ENCODE results near the gene PCK1.

The PCK1 gene

GRCh38 chr20:57536771-57537724 is 23.9 kb upstream of the PCK1 start:
- no peak for DNase-seq

DNA sequence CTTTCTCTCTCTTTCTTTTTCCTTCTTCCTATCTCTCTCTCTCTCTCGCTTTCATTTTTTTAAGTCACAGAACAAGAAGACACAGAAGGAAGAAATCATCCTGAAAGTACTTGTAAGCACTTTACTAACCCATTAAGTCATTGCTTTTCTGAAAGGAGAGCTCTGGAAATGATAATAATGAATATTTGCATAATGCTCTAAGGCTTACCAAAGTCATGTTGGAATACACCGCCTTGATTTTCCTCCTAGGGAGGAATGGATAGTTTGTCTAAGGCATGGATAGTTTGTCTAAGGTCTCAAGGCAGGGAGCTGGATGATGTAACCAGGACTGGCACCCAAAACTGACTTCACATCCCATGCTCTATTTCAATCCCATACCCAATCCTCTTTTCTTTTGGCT is 23.1 kb upstream of the PCK1 start:
- DNase-seq = no peak

DNA sequence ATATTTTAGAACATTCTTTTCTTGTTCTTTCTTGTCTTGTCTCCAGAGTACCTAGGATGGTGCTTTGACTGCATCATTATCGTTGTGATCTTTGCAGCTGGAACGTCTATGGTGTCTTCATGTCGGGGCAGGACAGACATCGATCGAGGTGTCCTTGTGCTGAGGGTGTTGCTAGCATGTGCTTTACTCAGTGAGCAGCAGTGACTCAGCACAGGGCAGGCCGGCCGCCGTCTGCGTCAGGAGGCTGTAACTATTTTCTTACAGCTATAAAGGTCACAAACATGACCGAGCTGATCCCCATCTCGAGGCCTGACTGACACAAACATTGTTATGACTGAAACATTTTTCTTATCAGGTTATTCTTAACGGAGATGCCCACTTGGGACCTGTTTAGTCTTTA is 21.0 kb upstream of the PCK1 start:
- no peak for DNase-seq

GRCh38 chr20:57540890-57541580 is 19.9 kb upstream of the PCK1 start:
- no peak for DNase-seq

DNA sequence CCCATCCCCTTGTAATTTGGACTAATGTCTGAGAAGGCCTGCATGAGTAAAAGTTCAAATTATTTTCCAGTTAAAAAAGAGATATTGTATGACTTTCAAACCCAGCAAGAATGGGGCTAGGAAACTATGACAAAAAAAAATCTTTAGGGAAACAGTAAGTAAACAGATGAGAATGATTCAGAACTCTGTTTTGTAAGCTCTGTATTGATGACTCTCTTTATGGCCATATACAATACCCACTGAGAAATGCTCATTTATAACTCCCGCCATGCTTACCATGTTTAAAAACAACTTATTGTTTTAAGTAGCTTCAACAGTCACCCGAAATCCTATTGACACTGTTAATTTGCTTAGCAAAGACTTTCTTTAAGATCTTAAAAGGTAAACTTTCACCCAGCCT is 17.2 kb upstream of the PCK1 start:
- no peak for DNase-seq

DNA sequence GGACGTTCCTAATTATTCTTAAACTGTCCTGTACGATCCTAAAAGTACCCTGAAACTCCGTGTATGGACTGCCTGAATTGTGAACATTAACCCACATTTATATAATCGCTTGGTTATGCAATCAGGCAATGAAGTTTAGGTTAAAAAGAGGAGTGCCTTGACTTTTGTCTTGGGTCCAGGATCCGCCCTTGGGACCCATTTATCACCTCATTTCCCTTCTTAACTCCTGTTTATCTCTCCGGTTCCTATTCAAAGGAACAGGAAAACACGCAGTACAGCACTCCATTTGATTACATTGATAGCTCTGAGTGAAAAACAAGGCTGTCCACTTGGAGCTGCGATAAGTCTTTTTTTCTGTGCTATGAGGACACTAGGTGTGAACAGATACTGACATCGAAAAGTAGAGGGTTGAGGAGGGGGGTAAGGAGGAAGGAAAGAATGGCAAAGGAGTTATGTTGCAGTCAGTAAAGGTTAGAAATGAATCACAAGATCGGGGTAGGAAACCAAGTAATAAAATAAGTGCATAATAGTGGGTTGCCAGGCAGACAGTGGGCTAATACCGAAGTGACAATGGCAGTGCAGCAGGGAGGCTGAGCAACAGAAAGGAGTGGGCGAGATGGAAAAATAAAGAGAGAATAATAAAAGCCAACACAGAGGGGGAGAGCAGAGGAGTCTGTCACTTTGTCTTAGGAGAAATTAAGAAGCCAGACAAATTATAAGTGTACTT is 15.9 kb upstream of the PCK1 start:
- no peak for DNase-seq

- DNase-seq = no peak
Observed at GRCh38 chr20:57545927-57546662, 14.8 kb upstream of the PCK1 start.

- no peak for DNase-seq
Observed at GRCh38 chr20:57546956-57547649, 13.8 kb upstream of the PCK1 start.

GRCh38 chr20:57548177-57549058 is 12.5 kb upstream of the PCK1 start:
- peak; percentile 2 for DNase-seq

GRCh38 chr20:57552471-57552870 is 8.4 kb upstream of the PCK1 start:
- no peak for DNase-seq

DNA sequence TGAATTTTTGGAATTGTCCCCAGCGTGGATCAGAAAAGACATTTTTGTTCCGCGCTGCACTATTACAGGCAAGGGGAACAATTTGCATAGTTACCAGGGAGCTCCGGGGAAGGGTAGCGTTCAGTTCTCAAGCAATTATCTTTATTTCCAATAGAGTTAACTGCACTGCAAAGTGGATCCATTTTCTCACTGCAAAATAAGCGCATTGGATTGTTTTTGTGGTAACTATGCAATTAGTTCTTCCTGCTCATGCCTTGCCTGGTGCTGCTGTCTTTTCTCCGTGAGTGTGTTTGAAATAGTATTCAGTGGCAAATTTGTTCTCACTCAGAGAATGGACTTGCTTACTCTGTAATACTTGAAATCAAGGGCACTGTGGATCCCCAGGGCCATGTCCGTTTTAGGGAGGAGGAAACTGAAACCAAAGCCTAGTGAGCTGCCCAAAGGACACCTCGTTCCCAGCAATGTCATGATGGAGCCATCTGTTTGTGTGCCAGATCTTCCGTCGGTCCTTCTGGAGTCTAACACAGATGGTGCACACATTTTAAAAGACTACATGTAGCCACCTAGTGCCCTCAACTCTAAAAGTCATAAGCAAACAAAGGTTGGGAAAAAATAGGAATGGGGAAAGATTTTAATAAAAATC is 7.4 kb upstream of the PCK1 start:
- DNase-seq = no peak

GRCh38 chr20:57555457-57556184 is 5.3 kb upstream of the PCK1 start:
- peak; percentile 17 for DNase-seq

GRCh38 chr20:57556980-57557274 is 4.0 kb upstream of the PCK1 start:
- DNase-seq = no peak

DNA sequence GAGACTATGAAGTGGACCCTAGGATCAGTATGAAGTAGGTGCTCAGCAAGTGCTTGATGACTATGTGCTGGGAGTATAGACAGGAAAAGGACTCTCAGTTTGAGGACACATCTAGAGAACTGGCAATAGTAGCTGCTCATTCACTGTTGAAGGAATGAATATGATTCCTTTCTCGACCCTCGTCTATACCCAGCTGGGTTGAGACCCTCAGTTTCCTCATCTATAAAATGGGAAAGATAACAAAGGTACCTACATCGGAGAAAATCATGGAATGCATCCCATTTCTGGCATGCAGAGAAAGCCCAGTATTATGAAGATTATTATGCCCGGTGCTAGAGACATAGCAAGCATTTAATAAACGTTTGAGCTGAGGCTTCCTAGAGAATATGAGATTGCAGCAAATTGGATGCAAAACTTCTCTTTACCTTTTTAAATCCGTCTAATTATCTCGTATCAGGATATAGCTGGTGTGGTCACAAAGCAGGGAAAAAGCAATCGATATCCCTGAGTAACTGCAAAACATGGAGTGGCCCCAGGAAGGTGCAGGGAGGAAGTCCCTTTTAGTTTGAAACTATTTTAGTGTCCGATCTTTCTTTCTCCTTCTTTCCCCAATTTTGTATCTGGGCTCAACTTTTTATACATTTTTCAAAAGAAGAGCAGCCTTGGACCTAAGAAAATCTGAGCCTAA is 2.8 kb upstream of the PCK1 start:
- DNase-seq = no peak

- no peak for DNase-seq
Observed at GRCh38 chr20:57558614-57559288, 2.2 kb upstream of the PCK1 start.

- no peak for DNase-seq
Observed at GRCh38 chr20:57559289-57559634, 1.6 kb upstream of the PCK1 start.

DNA sequence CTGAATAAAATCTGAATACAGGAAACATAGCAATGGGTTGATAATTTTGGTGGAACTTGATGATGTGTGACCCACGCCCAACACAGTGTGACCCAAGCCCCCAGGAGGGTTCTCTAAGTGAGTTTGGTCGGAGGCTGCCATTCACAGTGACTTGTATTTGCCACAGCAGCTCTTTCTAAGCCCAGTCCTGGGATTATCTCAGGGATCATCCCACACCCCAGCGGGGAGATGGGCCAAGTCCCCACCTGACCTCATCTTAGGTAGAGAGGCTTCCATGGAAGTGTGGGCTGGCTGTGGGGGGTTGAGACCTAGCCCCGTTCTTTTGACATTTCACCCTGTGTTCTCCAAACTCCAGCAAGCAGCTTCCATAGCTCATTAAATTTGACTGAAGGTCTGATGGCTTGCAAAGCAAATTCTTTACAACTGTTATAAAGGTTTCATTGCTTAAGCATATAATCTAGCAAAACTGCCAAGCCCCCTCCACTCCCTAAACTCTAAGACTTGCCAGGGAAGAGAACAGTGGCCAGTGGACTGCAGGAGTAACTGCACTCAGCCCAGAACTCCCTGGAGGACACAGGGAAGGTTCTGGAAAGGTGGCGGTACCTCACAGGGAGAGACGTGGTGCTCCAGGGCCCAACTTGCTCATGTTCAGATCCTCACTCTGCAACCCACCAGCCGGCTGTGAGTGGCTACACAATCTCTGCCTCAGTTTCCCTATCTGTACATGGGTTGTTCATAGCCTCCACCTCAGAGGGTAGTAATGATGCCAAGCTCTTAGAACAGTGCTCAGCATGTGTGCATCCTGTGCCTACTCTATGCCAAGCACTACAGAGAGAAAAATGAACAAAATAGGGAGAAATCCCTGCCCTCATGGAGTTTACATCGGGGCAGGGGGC is 1.0 kb upstream of the PCK1 start:
- DNase-seq = no peak

All from fibroblast of skin of scalp (primary cell).